ENCODE data around the gene RAPGEF4. TPM values are rescaled to one million over a fixed set of nuclear protein-coding genes. Genes with fewer than 3 reads are reported as not detected.
"Not testable (repeated sequence)": the region's sequence is repeated elsewhere in the genome, so short reads cannot be mapped to it uniquely, and the experiment has no call there.

RAPGEF4 gene
- total RNA-seq, 1 donor from 2014 or later, result 8.7 TPM

DNA sequence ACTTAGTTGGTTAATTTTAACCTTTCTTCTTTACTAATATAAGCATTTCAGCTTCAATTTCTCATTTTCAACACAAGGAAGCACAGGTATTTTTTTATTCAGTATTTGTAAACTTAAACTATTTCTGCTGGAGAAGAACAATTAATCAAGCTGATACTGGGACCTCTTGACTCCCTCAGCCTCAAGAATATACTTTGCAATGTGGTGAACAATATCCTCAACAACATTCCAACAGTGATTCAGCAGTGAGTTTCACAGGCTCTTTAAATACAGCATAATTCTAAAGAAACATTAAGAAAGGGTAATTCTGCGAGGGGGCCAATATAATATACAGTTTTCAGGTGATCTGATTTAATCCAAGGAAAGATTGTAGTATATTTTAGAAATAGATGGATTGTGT, 10.0 kb downstream of the RAPGEF4 start:
- Mint-ChIP-seq H3K36me3 (ENCODE audit: unreplicated experiment) (peaks cover 24% of the 10 kb centered on the region), H3K27ac (ENCODE audit: unreplicated experiment) (no peak overlapping the region), H3K27me3 (ENCODE audit: unreplicated experiment) (peaks cover 2% of the 10 kb centered on the region), H3K4me3 (ENCODE audit: unreplicated experiment) (no peak overlapping the region), H3K9me3 (ENCODE audit: unreplicated experiment) (no peaks in the 10 kb centered on the region), H3K4me1 (ENCODE audit: low read depth, unreplicated experiment) (peaks cover 8% of the 10 kb centered on the region)
- TF ChIP-seq, protein P1, sequence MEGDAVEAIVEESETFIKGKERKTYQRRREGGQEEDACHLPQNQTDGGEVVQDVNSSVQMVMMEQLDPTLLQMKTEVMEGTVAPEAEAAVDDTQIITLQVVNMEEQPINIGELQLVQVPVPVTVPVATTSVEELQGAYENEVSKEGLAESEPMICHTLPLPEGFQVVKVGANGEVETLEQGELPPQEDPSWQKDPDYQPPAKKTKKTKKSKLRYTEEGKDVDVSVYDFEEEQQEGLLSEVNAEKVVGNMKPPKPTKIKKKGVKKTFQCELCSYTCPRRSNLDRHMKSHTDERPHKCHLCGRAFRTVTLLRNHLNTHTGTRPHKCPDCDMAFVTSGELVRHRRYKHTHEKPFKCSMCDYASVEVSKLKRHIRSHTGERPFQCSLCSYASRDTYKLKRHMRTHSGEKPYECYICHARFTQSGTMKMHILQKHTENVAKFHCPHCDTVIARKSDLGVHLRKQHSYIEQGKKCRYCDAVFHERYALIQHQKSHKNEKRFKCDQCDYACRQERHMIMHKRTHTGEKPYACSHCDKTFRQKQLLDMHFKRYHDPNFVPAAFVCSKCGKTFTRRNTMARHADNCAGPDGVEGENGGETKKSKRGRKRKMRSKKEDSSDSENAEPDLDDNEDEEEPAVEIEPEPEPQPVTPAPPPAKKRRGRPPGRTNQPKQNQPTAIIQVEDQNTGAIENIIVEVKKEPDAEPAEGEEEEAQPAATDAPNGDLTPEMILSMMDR (IDR thresholded peaks at IDR 0.05; ENCODE audit: partially characterized antibody, unreplicated experiment), result no peak
- no peak for DNase-seq

DNA sequence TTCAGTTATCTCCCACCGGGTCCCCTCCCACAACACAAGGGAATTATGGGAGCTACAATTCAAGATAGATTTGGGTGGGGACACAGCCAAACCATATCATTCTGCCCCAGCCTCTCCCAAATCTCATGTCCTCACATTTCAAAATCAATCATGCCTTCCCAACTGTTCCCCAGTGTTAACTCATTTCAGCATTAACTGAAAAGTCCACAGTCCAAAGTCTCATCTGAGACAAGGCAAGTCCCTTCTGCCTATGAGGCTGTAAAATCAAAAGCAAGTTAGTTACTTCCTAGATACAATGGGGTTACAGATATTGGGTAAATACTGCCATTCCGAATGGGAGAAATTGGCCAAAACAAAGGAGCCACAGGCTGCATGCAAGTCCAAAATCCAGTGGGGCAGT, 12.9 kb downstream of the RAPGEF4 start:
- not testable (repeated sequence) for H3K4me3 Mint-ChIP-seq (ENCODE audit: unreplicated experiment); H3K9me3 Mint-ChIP-seq (ENCODE audit: unreplicated experiment); DNase-seq; H3K4me1 Mint-ChIP-seq (ENCODE audit: low read depth, unreplicated experiment); H3K27ac Mint-ChIP-seq (ENCODE audit: unreplicated experiment); H3K27me3 Mint-ChIP-seq (ENCODE audit: unreplicated experiment)
- H3K36me3 Mint-ChIP-seq (ENCODE audit: unreplicated experiment), result peaks cover 21% of the 10 kb centered on the region

DNA sequence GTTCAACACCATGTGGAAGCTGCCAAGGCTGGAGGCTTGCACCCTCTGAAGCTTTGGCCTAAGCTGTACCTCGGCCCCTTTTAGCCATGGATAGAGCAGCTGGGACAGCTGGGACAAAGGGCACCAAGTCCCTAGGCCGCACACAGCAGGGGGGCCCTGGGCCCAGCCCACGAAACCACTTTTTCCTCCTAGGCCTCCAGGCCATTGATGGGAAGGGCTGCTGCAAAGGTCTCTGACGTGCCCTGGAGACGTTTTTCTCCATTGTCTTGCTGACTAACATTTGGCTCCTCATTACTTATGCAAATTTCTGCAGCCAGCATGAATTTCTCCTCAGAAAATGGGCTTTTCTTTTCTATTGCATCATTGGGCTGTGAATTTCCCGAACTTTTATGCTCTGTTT, 13.7 kb downstream of the RAPGEF4 start:
- TF ChIP-seq, protein P1 (IDR thresholded peaks at IDR 0.05; ENCODE audit: partially characterized antibody, unreplicated experiment), result no peak
- H3K27ac Mint-ChIP-seq (ENCODE audit: unreplicated experiment), result no peak overlapping the region
- peaks cover 13% of the 10 kb centered on the region for H3K36me3 Mint-ChIP-seq (ENCODE audit: unreplicated experiment)
- DNase-seq, result no peak
- H3K9me3 Mint-ChIP-seq (ENCODE audit: unreplicated experiment), result no peaks in the 10 kb centered on the region
- no peaks in the 10 kb centered on the region for H3K4me1 Mint-ChIP-seq (ENCODE audit: low read depth, unreplicated experiment)
- H3K4me3 Mint-ChIP-seq (ENCODE audit: unreplicated experiment), result no peak overlapping the region
- peaks cover 2% of the 10 kb centered on the region for H3K27me3 Mint-ChIP-seq (ENCODE audit: unreplicated experiment)

DNA sequence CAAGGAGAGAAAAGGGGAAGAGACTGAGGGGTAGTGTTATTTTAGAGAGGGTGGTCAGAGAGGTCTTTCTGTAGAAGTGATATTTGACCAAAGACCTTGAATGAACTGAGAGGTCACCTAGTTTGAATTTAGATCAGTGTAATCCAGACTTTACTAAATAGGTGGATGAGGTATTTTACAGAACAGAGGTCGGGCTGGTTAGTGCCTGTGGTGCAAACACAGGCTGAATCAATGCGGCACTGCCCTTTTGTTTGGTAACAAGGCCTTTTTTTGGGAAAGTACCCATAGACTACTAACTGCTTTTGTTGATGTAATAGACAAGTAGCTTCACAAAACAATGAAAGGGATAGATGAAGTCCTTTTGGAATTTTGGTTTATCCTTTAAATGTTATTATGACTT, 15.9 kb downstream of the RAPGEF4 start:
- no peaks in the 10 kb centered on the region for H3K4me1 Mint-ChIP-seq (ENCODE audit: low read depth, unreplicated experiment)
- H3K36me3 Mint-ChIP-seq (ENCODE audit: unreplicated experiment), result peaks cover 14% of the 10 kb centered on the region
- no peak overlapping the region for H3K27ac Mint-ChIP-seq (ENCODE audit: unreplicated experiment)
- DNase-seq, result no peak
- no peak overlapping the region for H3K4me3 Mint-ChIP-seq (ENCODE audit: unreplicated experiment)
- H3K27me3 Mint-ChIP-seq (ENCODE audit: unreplicated experiment), result peaks cover 2% of the 10 kb centered on the region
- TF ChIP-seq, protein P1 (IDR thresholded peaks at IDR 0.05; ENCODE audit: partially characterized antibody, unreplicated experiment), result no peak
- H3K9me3 Mint-ChIP-seq (ENCODE audit: unreplicated experiment), result no peaks in the 10 kb centered on the region

DNA sequence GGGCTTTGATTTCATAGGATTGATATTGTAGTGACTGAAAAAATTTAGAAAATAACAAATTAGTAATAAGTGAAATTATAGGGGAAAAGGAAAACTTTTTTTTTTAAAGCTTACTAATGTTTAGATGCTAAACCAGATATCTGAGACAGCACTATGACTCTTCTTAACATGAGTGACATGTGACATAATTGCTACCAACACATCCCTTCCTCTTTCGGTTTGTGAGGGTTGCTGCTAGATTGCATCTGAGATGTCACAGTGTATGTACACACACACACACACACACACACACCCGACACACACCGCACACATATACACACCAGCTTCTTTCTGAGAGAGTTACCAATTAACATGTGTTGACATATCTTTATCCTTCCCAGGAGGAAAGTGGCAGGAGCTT, 18.0 kb downstream of the RAPGEF4 start:
- TF ChIP-seq, protein P1 (IDR thresholded peaks at IDR 0.05; ENCODE audit: partially characterized antibody, unreplicated experiment), result no peak
- no peak for DNase-seq
- Mint-ChIP-seq H3K4me3 (ENCODE audit: unreplicated experiment) (no peak overlapping the region), H3K27ac (ENCODE audit: unreplicated experiment) (no peak overlapping the region), H3K36me3 (ENCODE audit: unreplicated experiment) (peaks cover 9% of the 10 kb centered on the region), H3K4me1 (ENCODE audit: low read depth, unreplicated experiment) (no peaks in the 10 kb centered on the region), H3K27me3 (ENCODE audit: unreplicated experiment) (peaks cover 2% of the 10 kb centered on the region), H3K9me3 (ENCODE audit: unreplicated experiment) (no peaks in the 10 kb centered on the region)

DNA sequence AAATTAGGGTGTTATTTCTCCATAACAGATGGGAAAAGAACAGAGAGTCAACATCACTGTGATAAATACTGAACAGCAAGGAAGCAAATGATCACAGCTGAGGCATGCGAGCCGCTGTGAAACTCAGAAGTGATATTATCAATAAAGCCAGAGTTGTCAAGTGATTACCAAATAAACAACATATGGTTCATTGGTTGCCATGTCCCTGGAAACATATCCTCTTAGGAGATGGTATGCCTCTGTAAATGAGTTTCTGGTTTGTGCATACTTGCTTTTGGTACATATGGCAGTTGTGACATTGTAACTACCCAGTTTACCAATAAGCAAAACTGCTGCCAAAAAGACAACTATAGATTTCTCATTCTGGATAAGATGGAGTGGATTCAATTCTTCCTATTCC, 23.8 kb downstream of the RAPGEF4 start:
- no peak for DNase-seq
- peaks cover 2% of the 10 kb centered on the region for H3K9me3 Mint-ChIP-seq (ENCODE audit: unreplicated experiment)
- H3K27me3 Mint-ChIP-seq (ENCODE audit: unreplicated experiment), result no peaks in the 10 kb centered on the region

More for the DNA sequence above, 23.8 kb downstream of the RAPGEF4 start:
- no peak overlapping the region for H3K27ac Mint-ChIP-seq (ENCODE audit: unreplicated experiment)
- H3K4me3 Mint-ChIP-seq (ENCODE audit: unreplicated experiment), result no peak overlapping the region
- TF ChIP-seq, protein P1 (IDR thresholded peaks at IDR 0.05; ENCODE audit: partially characterized antibody, unreplicated experiment), result no peak
- H3K36me3 Mint-ChIP-seq (ENCODE audit: unreplicated experiment), result peaks cover 16% of the 10 kb centered on the region
- no peaks in the 10 kb centered on the region for H3K4me1 Mint-ChIP-seq (ENCODE audit: low read depth, unreplicated experiment)

Data from glutamatergic neuron (in vitro differentiated cells).